SW 1271 (cell line): ENCODE measurements around the gene ARHGEF6.

Source experiments
- DNase-seq, 2 experiments: peaks; one replicate each; lab custom pipeline; 2025; lab: John Stamatoyannopoulos, UW

The ARHGEF6 gene

DNA sequence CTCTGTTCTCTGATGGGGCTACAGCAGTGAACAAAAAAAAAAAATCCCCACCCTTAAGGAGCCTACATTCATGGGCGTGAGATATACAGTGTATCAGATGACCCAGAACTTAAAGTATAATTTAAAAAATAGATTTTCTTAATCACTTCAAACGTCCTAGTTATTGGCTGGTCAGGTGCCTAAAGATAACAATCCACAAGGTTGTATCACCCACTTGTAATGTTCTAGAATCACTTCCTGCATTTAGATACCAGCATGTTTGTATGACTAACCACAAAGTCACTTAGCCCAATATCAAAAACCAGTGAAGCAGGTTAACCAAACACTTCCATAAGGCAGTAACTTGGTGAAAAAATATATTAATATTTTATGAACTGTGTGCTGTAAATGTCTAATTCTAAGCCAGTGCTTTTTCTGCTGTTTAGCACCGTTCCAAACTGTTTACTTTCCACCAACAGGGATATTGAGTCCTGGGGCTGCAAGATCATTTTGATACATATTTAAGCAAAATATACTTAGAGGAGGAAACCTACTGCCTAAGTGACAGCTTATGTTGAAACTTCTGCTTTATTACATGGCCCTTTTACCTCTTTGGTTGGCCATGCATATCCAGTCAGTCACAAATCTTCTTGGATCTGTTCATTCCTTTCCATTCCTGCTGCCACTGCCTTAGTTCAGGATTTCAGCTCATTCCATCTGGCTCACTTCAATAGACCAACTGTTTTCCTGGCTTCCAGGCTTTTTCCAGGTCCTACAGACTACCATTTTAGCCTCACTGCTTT is 89.5 kb downstream of the ARHGEF6 start:
- no peak for DNase-seq

DNA sequence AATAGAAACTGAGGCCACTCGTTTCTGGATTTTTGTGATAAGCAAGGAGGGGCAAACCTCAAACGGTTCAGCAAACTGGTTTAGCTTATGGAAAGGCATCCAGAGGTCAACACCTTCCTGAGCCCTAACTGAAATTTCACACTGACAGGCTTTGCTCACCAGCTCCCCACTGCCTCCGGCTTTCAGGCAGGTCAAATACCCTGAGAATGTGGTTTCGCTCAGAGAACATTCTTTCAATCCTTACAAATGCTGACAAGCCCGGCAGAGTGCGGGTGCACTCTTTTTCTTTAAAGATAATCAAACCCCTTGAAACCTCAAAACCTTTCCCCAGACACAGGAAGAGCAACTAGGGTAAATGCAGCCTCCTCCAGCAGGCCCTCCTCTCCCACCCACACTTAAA is 91.3 kb downstream of the ARHGEF6 start:
- DNase-seq, result no peak

DNA sequence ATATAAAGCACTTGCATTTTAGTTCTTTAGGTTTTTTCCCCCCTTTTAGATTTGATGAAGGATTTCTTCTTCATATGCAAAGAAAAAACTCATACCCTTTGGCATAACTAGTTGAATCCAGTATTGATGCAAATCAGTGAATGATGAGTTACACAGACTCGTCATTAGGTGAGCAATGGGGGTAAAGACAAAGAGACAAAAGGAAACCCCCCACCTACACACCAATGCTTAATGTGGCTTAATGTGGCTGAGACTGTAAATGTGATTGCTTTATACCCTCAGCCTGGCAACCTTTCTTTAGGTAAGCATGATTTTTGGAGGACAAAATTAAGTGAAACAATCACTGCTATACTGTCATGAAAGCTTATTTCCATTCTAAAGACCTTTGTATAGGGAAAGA is 93.3 kb downstream of the ARHGEF6 start:
- no peak for DNase-seq

DNA sequence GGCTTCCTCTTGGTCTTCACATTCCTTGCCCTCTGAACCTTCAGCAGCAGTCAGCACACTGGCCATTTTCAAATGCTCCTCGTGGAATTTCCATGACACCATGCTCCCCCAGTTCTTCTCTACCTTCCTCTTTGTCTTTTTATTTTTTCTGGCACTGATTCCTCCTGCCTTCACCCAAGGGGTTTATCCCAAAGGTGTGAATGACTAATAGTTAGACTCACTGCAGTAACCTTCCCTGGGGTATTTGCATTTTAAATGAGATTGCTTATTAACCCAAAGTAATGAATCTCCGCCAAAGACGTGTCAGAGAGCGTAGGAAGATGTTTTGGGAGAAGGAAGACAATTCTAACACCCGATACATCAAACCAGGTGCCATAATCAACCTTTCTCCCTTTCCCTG is 96.6 kb downstream of the ARHGEF6 start:
- DNase-seq, result no peak

- no peak for DNase-seq
Measured at GRCh38 chrX:136679531-136679930, 101.2 kb downstream of the ARHGEF6 start.

- no peak for DNase-seq
Measured at GRCh38 chrX:136674270-136674985, 106.3 kb downstream of the ARHGEF6 start.

DNA sequence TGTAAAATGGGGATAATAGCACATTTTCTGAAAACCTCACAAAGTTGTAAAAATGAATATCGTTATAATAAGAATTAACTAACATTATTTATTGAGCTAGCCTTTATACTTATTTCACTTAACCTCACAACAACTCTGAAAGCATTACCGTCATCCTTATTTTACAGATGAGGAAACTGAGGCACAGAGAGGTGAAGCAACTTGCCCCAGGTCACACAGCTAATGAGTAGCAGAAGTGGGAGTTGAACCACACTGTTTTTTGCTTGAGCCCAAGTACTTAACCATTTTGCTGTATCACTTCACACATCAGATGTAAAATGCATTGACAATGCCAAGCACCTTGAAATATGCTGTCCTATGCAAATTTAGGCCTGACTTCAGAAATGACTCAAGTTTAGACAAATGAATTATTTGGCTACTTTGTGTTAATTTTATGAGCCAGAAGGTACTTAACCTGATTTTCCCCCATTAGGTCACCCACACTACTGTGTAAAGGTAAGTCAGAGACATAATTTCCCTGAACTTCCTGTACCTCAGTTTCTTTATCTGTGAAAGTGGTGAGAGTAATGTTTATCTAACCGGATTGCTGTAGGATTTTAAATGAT is 109.6 kb downstream of the ARHGEF6 start:
- no peak for DNase-seq

DNA sequence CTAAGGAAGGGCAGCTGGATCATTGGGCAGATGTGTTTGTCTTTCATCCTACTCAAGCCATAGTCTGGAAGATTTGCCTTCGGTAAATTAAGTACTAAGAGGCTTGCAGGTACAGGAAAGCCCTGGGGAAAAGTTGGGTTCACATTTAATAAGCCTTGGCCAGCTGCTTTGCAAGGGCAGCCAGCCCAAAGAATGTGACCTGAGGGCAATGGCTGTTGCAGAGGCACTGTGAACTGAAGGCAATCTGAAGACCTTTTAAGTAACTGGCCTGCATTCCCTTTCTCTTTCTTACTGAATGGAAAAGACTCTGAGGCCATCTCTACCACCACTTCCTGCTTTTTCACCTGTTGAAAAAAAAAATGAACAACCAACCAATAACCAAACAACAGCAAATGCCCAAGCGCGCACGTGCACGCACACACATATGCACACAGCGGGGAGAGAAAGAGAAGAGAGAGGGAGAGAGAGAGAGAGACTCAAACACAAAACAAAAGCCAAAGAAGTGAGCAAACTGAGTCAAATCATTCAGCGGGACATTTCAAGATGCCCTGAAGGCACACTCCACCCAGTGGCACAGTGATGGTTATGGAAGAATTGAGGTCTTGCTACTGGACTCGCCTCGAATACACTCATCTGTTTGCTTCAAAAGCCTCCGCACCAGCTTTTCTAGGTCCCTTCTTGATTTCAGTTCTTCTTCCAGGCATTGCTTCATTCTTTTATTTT is 113.1 kb downstream of the ARHGEF6 start:
- DNase-seq, result no peak

DNA sequence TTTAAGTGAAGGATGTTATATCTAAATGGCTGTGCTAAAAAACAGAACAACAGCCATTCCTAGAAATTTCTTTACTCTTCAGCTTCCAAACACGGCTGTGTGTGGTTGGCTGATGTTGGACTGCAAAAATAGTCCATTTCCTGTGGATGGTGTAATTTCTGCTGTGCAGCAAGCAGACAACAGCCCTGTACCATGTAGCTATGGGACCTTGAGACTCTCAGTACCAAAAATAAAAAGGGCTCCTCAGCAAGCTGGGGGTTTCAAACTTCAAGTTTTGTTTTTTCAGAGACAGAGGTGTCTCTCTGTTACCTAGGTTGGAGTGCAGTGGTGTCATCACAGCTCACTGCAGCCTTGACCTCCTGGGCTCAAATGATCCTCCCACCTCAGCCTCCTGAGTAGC is 114.6 kb downstream of the ARHGEF6 start:
- no peak for DNase-seq

DNA sequence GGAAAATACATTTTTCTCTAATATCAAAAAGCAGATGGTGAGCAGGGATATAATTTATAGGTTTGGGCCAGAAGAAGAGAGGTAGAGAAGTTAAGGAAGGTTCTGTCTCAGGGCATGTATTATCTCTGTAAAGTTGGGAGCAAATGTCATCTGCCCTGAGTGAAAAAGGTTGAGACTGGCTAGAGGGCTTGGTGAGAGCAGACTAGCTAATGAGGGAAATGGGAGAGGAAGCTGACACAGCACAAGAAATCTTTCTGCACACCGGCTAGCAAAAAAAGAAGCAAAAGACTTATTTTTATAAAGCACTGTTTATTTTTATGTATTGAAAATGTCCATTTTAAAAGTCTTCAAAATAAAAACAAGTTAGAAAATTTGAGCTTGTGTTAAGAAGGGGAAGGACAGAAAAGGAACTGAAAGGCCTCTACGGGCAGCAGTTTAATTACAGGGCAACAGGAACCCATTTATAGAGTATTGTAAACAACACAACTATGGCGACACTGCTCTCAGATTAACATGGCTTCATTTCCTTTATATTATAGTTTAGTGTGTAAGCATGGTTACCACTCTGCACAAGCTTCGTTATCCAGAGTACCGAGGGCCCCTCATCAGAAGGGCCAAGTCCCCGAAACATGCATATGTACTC is 115.4 kb downstream of the ARHGEF6 start:
- no peak for DNase-seq

GRCh38 chrX:136662976-136663375 is 117.8 kb downstream of the ARHGEF6 start:
- no peak for DNase-seq

GRCh38 chrX:136662104-136662503 is 118.6 kb downstream of the ARHGEF6 start:
- no peak for DNase-seq

GRCh38 chrX:136660896-136661295 is 119.8 kb downstream of the ARHGEF6 start:
- DNase-seq, result no peak

GRCh38 chrX:136659174-136659573 is 121.6 kb downstream of the ARHGEF6 start:
- no peak for DNase-seq

- DNase-seq, result no peak
Measured at GRCh38 chrX:136658151-136658550, 122.6 kb downstream of the ARHGEF6 start.

DNA sequence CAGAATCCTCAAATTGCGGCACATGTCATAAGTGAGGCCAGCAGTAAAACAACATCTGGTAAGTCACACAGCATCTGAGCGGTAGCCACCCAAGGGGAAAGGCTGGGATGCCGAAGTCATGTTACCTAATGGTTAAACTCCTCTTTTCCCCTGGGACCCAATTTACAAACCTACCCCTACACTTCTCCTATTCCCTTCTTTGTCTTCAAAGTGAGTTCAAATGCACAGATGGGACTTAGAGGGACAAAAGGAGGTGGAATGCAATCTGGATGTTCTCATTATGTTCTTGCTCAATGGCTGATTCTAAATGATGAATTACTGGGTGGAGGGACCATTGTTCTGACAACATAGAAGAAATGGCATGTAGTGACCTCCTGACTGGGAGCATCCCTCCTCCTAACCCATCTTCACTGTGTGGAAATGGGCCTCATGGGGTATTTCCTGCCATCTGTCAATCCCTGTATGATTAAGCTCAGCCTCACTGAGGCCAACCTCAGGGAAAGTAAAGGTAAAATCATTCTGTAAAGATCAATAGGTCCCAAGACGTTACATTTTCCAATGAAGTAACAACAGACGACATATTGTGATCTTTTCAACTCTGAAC is 124.3 kb downstream of the ARHGEF6 start:
- DNase-seq, result no peak

DNA sequence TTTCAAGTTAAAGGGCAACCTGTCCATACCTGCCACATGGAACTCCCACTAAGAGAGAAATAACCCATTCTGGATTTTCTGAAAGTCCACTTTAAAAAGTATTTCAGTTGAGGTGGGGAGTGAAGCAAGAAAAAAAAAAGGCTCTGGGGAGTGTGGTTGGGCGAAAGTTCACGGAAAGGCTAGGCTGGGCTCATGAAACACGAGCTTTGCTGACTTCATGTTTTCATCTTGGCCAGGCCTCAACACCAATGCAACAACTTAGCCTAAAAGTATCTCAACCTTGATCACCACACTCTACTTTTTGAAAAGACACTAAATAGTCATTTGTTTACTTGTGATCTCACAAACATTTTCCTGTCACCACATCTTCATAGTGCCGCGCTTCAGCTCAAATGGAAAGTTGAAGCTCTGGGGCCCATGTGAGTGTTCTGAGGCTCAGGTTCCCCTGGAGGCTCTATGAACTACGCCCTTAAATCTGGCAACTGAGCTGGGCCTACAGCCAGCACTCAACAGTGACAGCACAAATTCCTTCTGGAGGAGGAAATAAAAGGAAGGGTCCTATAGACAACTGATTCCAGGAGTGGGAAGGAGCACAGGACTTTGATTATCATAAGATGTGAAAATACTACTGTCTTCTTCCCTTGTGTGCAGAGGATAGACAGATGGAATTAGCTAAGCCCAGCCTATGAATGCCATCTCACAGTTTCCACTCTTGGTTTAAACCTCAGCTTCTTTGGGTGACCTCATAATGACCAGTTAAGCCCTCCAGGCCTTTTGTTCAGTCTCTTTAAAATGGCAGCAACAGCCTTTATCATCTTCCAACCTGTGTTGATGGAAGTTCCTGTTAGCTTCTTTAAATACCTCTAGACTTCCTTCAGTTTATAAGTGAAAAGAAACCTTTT is 127.7 kb downstream of the ARHGEF6 start:
- DNase-seq, result no peak

DNA sequence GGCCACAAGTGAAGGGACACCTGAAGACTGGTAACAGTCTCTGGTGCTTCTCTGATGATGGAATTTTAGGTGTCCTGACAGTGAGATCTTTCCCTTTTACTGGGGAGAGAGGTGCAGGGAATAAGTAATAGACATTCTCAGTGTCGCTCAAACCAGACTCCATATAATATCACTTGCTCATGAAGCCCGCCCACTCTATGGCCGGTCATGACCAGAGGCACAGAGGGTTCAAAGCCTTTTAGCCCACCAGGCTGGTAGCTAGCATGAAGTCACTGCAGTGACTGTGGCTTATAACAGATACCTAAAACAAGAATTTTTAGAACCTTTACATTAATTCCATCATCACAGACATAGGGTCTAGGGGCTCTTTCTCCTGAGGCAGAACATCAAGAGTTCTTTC is 129.9 kb downstream of the ARHGEF6 start:
- no peak for DNase-seq

DNA sequence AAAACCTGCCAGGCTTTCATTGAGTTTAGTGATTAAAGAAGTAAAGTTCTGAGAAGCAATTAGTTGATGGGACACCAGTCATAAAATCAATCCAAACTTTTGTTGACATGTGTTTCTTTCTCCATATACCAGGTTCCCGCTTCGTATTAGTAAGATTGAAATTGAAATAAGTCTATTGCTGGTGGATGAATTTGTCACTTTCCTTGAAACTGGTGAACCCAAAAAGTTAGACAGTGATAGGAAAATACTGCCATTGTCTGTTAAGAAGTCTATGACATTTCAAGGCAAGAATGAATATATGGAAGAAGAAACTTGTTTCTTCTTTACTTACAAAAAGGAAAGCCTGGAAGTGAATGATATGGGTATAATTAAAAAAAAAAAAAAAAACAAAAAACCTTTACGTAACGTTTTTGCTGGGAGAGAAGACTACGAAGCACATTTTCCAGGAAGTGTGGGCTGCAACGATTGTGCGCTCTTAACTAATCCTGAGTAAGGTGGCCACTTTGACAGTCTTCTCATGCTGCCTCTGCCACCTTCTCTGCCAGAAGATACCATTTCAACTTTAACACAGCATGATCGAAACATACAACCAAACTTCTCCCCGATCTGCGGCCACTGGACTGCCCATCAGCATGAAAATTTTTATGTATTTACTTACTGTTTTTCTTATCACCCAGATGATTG is 132.9 kb downstream of the ARHGEF6 start, which contains the start of gene CD40LG:
Gene CD40LG (plus strand): TSS at position 482 of the 684 bp plus-strand sequence. CDS start 91 bp downstream, at position 573.
- no peak for DNase-seq
